ENCODE measurements around the gene PDE1A. TPM values are rescaled to one million over a fixed set of nuclear protein-coding genes. Genes with fewer than 3 reads are reported as not detected.
A peak's percentile ranks its signal among the peaks of the same experiment; 100 is the strongest.

The PDE1A gene
- total RNA-seq, 1 donor, result 42.0 TPM

- H3K4me1 ChIP-seq (ENCODE audit: insufficient read depth, low read length), result peaks cover 6% of the 10 kb centered on the region
- no peaks in the 10 kb centered on the region for H3K9me3 ChIP-seq (ENCODE audit: low read depth, low read length)
- no peak overlapping the region for H3K4me3 ChIP-seq (ENCODE audit: insufficient read depth, low read length)
- H3K27ac ChIP-seq (ENCODE audit: low read depth, low read length), result no peak overlapping the region
- TF ChIP-seq, protein P1, sequence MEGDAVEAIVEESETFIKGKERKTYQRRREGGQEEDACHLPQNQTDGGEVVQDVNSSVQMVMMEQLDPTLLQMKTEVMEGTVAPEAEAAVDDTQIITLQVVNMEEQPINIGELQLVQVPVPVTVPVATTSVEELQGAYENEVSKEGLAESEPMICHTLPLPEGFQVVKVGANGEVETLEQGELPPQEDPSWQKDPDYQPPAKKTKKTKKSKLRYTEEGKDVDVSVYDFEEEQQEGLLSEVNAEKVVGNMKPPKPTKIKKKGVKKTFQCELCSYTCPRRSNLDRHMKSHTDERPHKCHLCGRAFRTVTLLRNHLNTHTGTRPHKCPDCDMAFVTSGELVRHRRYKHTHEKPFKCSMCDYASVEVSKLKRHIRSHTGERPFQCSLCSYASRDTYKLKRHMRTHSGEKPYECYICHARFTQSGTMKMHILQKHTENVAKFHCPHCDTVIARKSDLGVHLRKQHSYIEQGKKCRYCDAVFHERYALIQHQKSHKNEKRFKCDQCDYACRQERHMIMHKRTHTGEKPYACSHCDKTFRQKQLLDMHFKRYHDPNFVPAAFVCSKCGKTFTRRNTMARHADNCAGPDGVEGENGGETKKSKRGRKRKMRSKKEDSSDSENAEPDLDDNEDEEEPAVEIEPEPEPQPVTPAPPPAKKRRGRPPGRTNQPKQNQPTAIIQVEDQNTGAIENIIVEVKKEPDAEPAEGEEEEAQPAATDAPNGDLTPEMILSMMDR (IDR thresholded peaks at IDR 0.05; ENCODE audit: extremely low read depth, low read depth, low read length), result no peak
- H3K79me2 ChIP-seq (ENCODE audit: insufficient read depth, low read length), result no peaks in the 10 kb centered on the region
- H3K4me2 ChIP-seq (ENCODE audit: insufficient read depth, low read length), result peak overlapping the region; percentile 3
- DNase-seq (ENCODE audit: insufficient read length, low spot score, missing footprints), result no peak
- no peaks in the 10 kb centered on the region for H3K36me3 ChIP-seq (ENCODE audit: insufficient read depth, low read length)
- H2AFZ ChIP-seq (ENCODE audit: low read length), result no peak overlapping the region
- H3K27me3 ChIP-seq (ENCODE audit: insufficient read depth, low read length), result no peaks in the 10 kb centered on the region
- H4K20me1 ChIP-seq (ENCODE audit: insufficient read depth, low read length), result no peaks in the 10 kb centered on the region
Measured at GRCh38 chr2:182324665-182325064, 102.2 kb downstream of the PDE1A start.

DNA sequence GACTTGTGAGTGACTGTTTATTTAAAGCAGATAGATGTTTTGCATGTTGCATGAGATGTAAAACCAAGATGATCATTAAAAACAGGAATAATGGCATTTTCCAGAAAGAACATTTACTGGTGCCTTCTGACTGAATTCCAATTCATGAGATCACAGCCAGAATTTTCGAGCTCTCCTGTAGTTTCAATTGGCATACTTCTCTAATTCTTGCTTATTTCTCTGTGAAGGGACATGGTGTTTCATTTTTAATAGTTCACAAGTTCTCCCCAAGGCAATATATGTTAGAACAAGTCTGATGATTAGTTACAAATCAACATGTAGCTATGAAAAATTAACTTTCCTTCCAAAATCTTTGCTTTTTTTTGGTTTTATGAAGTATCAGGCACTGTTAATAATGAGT, 105.7 kb downstream of the PDE1A start:
- no peak overlapping the region for H2AFZ ChIP-seq (ENCODE audit: low read length)
- TF ChIP-seq, protein P1 (IDR thresholded peaks at IDR 0.05; ENCODE audit: extremely low read depth, low read depth, low read length), result no peak
- no peaks in the 10 kb centered on the region for H3K27me3 ChIP-seq (ENCODE audit: insufficient read depth, low read length)
- no peak overlapping the region for H3K4me3 ChIP-seq (ENCODE audit: insufficient read depth, low read length)
- no peaks in the 10 kb centered on the region for H3K79me2 ChIP-seq (ENCODE audit: insufficient read depth, low read length)
- no peak overlapping the region for H3K4me2 ChIP-seq (ENCODE audit: insufficient read depth, low read length)
- no peaks in the 10 kb centered on the region for H3K36me3 ChIP-seq (ENCODE audit: insufficient read depth, low read length)
- DNase-seq (ENCODE audit: insufficient read length, low spot score, missing footprints), result no peak
- H4K20me1 ChIP-seq (ENCODE audit: insufficient read depth, low read length), result no peaks in the 10 kb centered on the region
- H3K4me1 ChIP-seq (ENCODE audit: insufficient read depth, low read length), result peaks cover 22% of the 10 kb centered on the region
- H3K27ac ChIP-seq (ENCODE audit: low read depth, low read length), result no peak overlapping the region
- H3K9me3 ChIP-seq (ENCODE audit: low read depth, low read length), result no peaks in the 10 kb centered on the region

GRCh38 chr2:182319556-182320505, 107.0 kb downstream of the PDE1A start:
- Histone ChIP-seq H3K4me2 (ENCODE audit: insufficient read depth, low read length) (peak overlapping the region; percentile 20), H3K9me3 (ENCODE audit: low read depth, low read length) (no peaks in the 10 kb centered on the region), H3K4me3 (ENCODE audit: insufficient read depth, low read length) (no peak overlapping the region), H4K20me1 (ENCODE audit: insufficient read depth, low read length) (no peaks in the 10 kb centered on the region), H3K4me1 (ENCODE audit: insufficient read depth, low read length) (peaks cover 22% of the 10 kb centered on the region), H3K36me3 (ENCODE audit: insufficient read depth, low read length) (no peaks in the 10 kb centered on the region), H3K27ac (ENCODE audit: low read depth, low read length) (peak overlapping the region; percentile 14), H2AFZ (ENCODE audit: low read length) (no peak overlapping the region), H3K79me2 (ENCODE audit: insufficient read depth, low read length) (no peaks in the 10 kb centered on the region), H3K27me3 (ENCODE audit: insufficient read depth, low read length) (no peaks in the 10 kb centered on the region)
- peak; percentile 0 for DNase-seq (ENCODE audit: insufficient read length, low spot score, missing footprints)
- TF ChIP-seq, protein P1 (IDR thresholded peaks at IDR 0.05; ENCODE audit: extremely low read depth, low read depth, low read length), result no peak

- H3K79me2 ChIP-seq (ENCODE audit: insufficient read depth, low read length), result no peaks in the 10 kb centered on the region
- TF ChIP-seq, protein P1 (IDR thresholded peaks at IDR 0.05; ENCODE audit: extremely low read depth, low read depth, low read length), result no peak
- no peak for DNase-seq (ENCODE audit: insufficient read length, low spot score, missing footprints)
- H3K27me3 ChIP-seq (ENCODE audit: insufficient read depth, low read length), result no peaks in the 10 kb centered on the region
- no peak overlapping the region for H3K4me3 ChIP-seq (ENCODE audit: insufficient read depth, low read length)
- H3K4me2 ChIP-seq (ENCODE audit: insufficient read depth, low read length), result peak overlapping the region; percentile 20
- no peaks in the 10 kb centered on the region for H4K20me1 ChIP-seq (ENCODE audit: insufficient read depth, low read length)
- no peaks in the 10 kb centered on the region for H3K9me3 ChIP-seq (ENCODE audit: low read depth, low read length)
- peaks cover 19% of the 10 kb centered on the region for H3K4me1 ChIP-seq (ENCODE audit: insufficient read depth, low read length)
- H2AFZ ChIP-seq (ENCODE audit: low read length), result no peak overlapping the region
- no peaks in the 10 kb centered on the region for H3K36me3 ChIP-seq (ENCODE audit: insufficient read depth, low read length)
- H3K27ac ChIP-seq (ENCODE audit: low read depth, low read length), result no peak overlapping the region
Measured at GRCh38 chr2:182318466-182319220, 108.2 kb downstream of the PDE1A start.

Measured in osteoblast (primary cell).